ENCODE results near the gene TRMU.
"Not testable (repeated sequence)": the region's sequence is repeated elsewhere in the genome, so short reads cannot be mapped to it uniquely, and the experiment has no call there.

Gene TRMU

DNA sequence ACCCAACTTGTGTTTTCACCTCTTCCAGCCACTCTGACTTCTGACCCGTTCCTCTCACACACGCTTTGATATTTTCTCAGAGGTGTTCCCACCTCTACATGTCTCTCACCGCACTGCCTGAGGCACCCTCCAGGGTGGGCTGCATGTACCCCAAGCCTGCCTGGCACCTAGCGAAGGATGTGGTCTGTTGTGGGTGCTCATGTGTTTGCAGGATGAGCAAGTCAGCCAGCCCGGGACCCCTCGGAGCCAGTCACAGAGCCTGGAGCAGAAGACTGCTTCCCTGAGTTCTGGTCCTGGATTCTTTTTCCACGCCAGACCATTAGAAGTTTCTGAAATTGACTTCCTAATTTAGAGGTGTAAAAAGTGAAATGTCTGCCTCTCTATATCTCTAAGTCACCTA is 35.0 kb upstream of the TRMU start:
- DNase-seq: no peak

DNA sequence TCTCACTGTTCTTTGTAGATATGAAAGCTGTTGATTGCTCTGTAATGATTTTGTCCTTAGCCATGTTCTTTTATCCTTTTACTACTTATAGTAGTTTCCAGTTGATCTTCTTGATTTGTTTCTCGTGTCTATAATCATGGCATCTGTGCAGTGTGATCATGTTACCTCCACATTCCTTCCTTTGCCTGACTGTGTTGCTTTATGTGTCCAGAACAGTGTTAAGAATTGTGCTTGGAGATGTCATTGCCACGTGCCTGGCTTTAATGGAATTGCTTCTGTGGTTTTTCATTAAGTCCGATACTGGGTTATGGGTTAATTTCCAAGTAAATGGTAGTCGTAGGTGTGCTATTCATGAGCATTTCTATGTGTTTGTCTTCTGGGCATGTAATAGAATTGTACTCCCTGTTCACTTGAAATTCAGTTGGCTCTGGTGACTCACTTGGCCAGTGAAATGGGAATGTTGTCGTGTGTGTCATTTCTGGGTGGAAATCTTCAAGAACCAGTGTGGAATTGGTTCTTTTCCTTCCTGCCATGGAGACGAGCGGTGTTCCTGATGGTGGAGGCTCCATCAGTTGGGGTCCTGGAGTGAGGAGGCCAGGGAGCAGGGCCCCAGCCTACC is 32.1 kb upstream of the TRMU start:
- DNase-seq: no peak

DNA sequence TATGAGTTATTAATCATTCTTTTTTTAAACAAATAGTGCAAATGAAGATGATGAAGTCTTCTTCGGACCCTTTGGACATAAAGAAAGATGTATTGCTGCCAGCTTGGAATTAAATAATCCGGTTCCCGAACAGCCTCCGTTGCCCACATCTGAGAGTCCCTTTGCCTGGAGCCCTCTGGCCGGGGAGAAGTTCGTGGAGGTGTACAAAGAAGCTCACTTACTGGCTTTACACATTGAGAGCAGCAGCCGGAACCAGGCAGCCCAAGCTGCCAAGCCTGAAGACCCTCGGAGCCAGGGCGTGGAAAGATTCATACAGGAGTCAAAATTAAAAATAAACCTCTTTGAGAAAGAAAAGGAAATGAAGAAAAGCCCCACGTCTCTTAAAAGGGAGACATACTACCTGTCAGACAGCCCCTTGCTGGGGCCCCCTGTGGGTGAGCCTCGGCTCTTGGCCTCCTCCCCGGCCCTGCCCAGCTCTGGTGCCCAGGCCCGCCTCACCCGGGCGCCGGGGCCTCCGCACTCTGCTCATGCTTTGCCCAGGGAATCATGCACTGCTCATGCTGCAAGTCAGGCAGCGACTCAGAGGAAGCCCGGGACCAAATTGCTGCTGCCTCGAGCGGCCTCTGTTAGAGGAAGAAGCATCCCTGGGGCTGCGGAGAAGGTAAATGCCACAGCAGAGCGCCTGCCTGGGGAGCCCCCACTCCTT is 27.1 kb upstream of the TRMU start:
- DNase-seq: no peak

DNA sequence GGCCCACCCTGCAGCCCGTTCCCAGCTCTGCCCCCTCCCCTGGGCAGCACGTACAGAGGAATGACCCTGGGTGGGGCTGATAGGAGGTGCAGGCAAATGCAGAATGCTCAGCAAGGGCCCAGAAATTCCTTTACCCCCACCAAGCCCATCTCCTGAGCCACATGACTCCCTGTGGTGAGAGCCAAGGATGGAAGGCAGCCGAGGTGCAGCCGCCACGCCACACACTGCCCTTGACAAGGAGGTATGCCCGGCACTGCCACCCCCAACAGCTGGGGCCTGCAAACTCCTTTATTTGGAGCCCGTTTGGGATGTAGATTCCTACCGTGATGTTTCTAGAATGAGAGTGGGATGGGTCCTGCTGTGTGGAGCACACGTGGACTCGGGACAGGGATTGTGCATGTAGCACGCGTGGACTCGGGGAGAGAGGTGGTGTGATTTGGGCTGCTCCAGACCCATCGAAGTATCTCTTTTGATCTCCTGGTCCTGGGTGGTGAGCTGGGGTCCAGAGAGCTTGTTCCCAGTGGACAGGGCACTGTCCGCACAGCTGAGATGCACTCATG is 25.9 kb upstream of the TRMU start:
- no peak for DNase-seq

DNA sequence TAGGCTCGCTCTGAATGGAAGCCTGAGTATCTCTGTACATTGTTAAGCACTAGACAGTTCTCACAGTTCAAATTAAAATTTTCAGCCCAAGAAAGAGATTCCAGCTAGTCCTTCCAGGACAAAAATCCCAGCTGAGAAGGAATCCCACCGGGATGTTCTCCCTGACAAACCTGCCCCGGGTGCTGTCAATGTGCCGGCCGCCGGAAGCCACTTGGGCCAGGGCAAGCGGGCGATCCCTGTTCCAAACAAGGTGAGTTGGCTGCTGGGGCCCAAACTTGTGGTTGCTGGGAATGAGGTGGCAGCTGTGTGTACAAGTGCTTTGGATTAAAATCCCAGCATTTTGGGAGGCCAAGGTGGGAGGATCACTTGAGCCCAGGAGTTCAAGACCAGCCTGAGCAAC is 23.5 kb upstream of the TRMU start:
- DNase-seq: no peak

DNA sequence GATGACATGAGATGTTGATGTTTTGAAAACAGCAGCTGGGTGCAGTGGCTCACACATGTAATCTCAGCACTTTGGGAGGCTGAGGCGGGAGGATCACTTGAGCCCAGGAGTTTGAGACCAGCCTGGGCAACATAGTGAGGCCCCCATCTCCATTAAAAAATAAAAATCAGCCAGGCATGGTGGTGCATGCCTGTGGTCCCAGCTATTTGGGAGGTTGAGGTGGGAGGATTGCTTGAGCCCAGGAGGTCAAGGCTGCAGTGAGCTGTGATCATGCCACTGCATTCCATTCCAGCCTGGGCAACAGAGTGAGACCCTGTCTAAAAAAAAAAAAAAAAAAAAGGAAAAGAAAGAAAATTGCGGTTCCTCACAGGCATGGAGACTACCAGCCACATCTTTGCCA is 22.7 kb upstream of the TRMU start:
- DNase-seq: not testable (repeated sequence)

DNA sequence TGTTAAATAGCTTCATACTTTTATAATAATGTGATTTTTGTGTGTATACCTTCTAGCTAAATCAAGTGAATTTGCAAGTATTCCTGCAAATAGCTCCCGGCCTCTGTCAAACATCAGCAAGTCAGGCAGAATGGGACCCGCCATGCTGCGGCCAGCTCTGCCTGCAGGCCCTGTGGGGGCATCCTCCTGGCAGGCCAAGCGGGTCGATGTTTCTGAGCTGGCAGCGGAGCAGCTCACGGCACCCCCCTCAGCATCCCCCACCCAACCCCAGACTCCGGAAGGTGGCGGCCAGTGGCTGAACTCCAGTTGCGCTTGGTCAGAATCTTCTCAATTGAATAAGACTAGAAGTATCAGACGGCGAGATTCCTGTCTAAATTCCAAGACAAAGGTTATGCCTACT is 19.5 kb upstream of the TRMU start:
- DNase-seq: no peak

DNA sequence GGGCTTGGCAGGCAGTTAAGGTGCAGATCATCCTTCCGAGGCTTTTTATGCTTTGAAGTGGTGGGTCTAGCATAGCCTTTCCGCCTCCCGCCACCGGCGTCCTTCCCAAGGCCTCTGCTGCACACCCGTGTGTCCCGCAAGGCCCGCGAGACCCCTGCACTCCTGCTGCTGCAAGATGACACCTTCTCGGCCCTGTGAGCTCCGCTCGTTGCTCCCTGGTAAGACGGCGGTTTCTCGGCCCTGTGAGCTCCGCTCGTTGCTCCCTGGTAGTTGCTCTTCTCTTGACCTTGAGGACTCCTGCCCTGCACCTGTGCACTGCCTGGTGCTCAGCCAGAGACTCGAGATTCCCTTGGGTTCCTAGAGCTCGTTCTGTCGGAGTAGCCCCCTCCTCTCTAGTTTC is 17.9 kb upstream of the TRMU start:
- no peak for DNase-seq

DNA sequence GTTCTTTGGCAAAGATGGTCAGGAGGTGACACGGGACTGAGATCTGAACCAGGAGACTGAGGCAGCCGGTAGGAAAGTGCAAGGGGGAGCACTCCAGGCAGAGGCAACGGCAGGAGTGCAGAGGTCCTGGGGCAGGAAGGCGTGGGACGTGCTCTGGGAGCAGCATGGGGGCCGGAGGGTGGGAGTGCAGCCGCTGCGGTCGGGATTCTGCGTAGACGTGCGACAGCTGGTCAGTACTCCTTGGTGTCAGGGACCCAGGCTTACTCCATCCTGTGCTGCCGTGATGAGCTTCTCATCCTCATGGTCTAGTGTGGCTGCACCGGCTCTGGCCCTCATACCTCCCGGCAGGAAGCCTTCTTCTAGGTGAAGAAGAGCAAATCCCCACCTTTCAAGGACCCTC is 16.9 kb upstream of the TRMU start:
- no peak for DNase-seq

DNA sequence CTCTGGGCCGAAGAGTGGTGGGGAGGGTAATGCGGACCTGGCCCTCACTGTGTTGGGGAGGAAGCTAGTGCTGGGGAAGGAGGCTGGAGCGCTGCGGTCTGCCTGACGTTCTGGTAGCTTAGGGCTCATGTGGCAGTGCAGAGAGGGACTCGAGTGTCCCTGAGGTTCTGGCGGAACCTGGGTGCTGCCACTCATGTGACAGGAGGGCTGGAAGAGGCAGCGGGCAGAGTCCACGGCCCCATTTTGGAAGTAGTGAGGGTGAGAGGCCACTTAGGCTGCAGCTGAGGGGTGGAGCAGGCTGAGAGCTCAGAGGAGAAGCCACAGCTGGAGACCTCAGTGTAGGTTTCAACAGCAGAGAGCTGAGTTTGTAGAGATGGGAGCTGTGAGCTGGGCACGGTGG is 16.2 kb upstream of the TRMU start:
- DNase-seq: no peak

DNA sequence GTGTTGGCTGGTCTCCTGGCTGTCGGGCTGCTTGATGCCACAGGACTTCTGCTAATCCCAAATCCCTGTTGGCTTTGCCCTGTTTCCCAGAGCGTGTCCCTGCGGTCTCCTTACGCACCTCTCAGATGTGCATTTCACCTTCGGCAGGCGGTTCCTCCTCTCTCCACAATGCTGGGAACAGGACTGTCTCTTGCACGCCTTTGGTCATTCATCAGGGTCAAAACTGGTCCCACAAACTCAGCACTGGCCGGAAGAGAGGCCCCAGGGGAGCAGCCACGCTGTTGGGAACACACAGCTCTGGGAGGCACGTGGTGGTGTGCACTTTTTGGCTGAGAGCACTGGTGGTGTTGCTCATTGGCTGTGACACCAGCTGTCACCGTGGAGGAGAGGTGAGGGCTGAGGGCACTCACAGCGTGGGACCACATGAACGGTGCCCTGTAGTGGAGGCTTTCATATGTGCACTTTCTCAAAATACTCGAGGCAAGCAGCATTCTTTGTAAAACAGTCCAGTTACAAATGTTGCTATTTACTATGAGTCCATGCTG is 15.3 kb upstream of the TRMU start:
- no peak for DNase-seq

DNA sequence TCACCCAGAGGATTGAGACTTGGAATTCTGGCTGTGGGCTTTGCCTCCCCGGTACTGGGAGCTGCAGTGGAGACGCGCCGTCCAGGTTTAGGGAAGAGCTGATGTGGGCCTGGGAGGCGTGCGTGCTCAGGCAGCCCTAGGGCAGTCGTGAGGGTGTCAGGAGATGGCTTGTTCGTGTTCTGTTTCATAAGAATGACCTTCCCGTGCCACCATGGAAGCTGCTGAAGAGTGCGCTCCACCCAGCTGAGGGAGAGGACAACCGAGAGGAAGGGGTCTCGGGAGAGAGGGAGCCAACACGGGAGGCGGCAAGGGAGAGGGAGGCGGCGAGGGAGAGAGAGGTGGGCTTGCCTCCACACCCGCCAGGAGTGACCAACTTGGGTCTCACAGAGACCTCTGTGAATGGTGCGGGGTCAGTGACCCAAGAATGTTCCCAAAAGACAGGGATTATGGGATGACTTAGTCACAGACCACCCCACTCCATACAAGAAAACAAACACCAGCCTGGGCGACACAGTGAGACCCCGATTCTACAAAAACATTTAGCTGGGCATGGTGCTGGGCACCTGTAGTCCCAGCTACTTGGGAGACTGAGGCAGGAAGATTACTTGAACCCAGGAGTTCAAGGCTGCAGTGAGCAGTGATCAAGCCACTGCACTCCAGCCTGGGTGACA is 14.7 kb upstream of the TRMU start:
- DNase-seq: no peak

DNA sequence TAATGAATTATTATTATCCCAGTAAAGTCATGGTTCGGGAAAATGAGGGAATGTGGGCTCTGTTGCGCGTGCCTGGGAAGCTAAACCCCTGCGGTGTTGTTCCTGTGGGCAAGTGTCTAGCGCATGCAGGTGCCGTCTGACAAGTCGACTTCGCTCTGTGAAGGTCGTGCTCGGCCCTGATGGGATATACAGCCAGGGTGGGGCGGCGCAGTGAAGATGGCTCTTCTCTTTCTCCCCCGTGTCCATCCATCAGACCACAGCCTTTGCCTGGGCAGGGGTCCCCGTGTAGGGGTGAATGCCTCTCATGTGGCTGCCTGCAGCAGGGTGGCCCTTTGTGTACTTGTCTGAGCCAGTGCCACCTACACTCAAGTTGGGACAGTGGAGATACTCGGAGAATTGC is 12.8 kb upstream of the TRMU start:
- DNase-seq: no peak

DNA sequence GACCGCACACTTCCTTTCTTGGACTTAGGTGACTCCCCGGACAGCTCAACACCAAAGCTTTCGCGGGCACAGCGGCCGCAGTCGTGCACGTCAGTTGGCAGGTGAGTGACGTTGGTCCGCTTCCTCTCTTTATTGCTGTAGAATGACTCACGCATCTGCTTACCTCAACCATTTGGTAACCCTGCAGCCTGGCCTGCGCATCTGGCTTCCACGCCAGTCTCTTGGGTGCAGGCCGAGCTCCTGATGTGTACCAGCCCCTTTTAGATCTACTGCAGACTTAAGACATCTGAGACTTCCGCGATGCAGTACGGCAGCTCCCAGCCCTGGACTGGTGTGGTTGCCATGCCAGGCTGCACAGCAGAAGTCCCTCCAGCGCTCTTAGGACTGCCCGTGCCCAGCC is 12.4 kb upstream of the TRMU start:
- no peak for DNase-seq

DNA sequence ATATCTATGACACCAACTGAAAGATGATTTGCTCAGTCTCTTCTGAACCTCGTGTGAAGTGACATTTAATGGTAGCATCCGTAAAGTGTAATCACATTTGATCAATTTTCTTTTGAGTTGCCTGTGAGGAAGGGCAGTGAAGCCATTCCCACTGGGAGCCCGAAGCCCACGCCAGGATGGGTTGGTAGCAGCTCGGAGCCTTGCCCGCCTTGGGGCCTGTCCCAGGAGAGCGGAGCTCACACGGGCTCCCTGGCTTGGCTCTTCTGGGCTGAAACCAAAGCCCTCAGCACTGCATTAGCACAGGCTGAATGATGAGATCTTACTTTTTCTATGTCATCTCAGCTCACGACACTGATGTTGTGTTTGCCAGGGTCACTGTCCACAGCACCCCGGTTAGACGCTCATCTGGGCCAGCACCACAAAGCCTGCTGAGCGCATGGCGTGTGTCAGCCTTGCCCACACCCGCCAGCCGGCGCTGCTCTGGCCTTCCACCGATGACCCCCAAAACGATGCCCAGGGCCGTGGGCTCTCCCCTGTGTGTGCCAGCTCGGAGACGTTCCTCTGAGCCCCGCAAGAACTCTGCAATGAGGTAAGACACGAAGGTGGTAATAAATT is 9.3 kb upstream of the TRMU start:
- no peak for DNase-seq

DNA sequence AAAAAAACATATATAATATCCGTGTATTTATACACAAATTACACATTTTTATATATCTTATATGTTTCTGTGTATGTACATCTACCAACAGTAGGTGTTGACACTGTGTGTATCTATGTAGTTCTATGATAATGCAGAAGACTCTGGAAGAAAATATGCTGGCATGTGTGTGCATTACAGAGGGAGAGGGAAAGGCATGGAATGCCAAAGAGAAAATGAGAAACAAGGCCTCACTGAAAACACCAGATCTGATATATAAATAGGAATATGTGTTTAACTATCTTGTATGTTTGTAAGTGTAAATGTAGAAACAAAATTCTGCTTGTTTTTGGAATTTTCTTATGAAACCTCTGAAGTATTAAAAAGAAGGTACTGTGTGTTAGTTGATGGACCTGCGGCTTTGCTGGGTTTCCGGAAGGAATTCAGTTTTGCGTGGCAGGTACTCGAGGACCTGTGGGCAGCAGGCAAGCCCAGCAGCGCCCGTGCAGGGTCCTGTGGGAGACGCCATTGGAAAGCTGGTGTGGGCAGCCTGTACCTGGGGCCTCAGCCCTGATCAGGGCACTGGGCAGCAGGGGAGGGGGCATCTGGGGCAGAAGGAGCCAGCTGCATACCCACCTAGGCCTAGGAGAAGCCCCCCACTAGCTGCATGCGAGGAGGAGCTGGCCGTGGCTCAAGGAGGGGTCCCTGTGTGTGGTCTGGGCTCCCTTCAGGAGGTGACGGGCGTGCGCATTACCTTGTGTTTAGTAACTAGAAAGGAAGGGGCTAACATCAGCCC is 7.6 kb upstream of the TRMU start:
- DNase-seq: no peak

DNA sequence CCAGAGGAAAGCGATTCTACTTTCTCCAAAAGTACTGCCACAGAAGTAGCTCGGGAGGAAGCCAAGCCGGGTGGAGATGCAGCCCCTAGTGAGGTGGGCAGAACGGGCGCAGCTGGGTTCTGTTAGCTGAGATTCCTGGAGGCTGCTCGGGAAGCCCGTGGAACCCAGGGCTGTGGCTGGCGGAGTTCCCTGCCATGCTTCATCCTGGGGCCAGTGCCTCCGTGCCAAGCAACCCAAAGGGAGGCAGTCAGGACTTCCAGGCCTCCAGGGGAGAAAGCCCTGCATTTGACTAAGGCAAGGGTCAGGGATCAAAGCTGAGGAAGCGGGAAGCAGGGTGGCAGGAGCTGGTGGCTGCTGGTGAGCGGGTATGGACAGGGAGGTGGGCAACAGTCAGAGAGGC is 6.7 kb upstream of the TRMU start:
- no peak for DNase-seq

DNA sequence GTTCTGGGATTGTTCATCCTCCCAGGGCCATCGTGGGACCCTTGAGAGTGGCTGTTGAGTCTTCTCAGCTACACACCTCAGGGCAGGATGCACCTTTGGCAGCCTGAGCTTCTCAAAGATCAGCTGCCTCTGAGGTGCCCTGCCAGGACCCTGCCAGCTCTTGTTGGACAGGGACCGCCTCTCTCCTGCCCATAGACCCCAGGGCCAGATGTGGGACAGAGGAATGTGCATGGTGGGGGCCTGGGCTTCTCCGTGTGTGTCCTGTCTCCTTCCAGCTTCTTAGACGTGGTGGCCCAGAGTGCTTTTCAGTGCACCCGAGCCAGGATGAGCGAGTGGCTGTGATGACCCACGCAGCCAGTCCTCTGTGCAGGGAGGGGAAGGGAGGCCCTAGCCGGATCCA is 5.9 kb upstream of the TRMU start:
- no peak for DNase-seq

DNA sequence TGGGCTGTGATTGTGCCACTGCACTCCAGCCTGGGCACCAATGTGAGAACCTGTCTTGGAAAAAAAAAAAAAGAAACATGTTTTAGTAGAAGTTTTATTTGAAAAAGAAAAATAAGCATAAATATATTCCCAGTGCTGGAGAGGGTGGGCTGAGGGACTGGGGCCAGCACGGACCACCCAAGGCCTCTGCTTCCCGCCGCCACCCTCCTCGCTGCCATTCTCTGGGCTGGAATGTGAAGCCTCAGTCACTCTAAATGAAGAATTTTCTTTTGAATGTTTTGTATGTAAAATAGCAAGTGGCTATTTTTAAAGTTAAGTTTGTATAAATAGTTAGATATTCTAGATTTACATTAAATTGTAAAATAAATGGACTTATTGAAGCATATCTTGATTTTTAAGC is 5.1 kb upstream of the TRMU start:
- DNase-seq: no peak

DNA sequence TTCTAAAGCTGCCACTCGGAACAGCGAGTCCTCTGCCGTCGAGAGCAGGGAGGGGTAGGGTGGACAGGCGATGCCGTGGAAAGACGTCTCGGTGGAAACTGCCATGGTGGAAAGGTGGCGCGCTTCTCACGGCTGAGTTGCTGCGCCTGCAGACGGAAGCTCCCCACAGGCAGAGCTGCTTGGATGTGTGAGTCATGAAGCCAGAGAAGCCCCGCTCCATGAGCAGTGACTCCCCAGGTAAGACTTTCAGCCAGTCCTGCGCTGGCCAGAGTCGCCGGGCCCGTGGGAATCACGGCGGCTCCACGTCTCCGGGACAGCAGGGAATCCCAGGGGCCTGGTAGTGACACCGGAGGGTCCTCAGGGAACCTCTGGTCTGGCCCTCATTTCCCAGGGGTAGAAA is 4.0 kb upstream of the TRMU start:
- DNase-seq: no peak

DNA sequence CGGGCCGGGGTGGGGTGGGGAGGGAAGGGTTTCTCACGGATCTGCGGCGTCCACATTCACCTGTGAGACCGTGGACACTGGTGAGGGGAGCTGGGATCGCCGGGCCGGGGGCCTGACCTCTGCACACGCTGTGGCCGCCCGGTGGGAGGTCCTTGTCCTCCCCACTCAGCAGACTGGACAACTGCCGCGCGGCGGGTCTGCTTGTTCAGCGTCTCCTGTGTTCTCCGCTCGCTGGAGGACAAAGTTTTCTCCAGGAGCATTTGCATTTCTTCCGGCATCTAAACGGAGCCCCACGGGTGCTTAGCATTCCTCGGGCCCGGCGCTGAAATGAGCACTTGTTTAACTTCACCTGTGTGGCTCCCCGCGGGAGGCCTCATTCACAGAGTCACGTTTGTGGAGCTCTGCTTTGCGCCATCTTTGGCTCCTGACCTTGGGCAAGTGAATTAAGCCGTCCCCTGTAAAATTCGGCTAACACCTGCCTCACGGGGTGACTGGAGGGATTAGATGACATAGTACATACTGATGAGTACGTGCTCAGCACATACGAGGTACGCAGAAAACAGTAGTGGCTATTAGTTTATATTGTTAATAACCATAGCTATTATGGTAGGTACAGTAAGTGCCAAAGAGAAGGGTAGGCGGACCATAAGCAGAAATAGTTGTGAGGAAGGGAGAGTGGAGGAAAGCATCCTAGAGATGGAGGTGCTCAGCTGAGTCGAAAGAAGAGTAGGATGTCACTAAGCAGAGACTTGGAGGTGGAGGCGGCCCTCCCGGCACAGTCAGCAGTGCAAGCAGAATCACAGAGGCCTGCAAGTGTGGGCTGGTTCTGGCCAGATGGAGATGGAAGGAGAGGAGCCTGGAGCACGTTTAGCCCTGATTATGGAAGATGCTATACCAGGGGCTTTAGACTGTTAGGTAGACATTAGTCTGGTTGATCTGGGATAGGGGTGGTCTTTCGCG is 885 bp downstream of the TRMU start:
- peak; percentile 31 for DNase-seq

DNA sequence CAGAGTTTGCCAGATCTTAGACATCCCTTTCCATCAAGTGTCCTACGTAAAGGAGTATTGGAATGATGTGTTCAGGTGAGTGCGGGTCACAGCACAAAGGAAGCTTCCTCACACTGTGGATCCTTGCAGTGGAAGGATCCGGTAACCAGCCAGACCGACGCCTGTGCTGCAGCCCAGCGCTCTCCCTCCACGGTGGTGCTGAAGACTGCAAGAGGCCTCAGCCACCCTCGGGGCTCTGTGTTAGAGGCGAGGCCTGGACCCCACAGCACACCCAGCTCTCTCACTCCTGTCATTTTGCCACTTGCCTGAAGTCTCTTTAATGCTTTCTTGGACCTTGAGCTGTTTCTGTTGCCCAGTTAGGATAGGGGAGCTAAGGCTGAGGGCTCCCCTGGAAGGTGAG is 2.4 kb downstream of the TRMU start:
- no peak for DNase-seq
